GM12878 (cell line): ENCODE data around the gene CD151. TPM values are rescaled to one million over a fixed set of nuclear protein-coding genes. Genes with fewer than 3 reads are reported as not detected.

Source experiments
- ATAC-seq: fragments of 200-7000 bp; cut with Tn5 transposase; 3 replicates; pipeline ENCODE4 v1.9.1; 2020; ENCODE audit warnings: mild to moderate bottlenecking, moderate library complexity
- BruUV-seq: library from RNA; stranded (reverse); fragments of 400-500 nt; replicated peaks from 2 replicates; lab custom pipeline; 2021; lab: Mats Ljungman, UMichigan
- CTCF ChIA-PET: fragments of 300-600 bp; sonication (Branson Sonifier 250); formaldehyde crosslinking; extraction: SDS; loops from one replicate; lab custom pipeline; 2021; ENCODE audit warnings: inconsistent platforms; lab: Yijun Ruan, JAX
- POLR2A ChIA-PET: fragments of 350-600 bp; formaldehyde crosslinking; extraction: SDS; loops from one replicate; lab custom pipeline; 2021; ENCODE audit warnings: inconsistent platforms; lab: Charles Lee
- RAD21 ChIA-PET: fragments of 300-600 bp; sonication (Branson Sonifier 250); formaldehyde crosslinking; loops from one replicate; lab custom pipeline; 2023; ENCODE audit warnings: antibody characterized with exemption; ENCODE audit not compliant: unreplicated experiment; lab: Charles Lee
- SMC1A ChIA-PET: fragments of 300-600 bp; sonication (Branson Sonifier 250); formaldehyde crosslinking; loops from one replicate; lab custom pipeline; 2023; ENCODE audit not compliant: unreplicated experiment, uncharacterized antibody; lab: Charles Lee
- DNase-seq: peaks from one replicate; pipeline ENCODE4 v3.0.0-alpha.2; 2011; ENCODE audit warnings: low read depth, low spot score
- FAIRE-seq: peaks from 3 replicates; lab custom pipeline; 2011; peaks lifted over from hg19 to GRCh38; lab: Jason Lieb, UNC
- H2AFZ ChIP-seq: 2 replicates; pipeline ENCODE4 v1.6.0; 2011; ENCODE audit warnings: low read depth, low read length, control low read depth; ENCODE audit not compliant: control insufficient read depth
- H3K27ac ChIP-seq: 2 replicates; pipeline ENCODE4 v1.5.1; 2011; ENCODE audit warnings: control low read depth; ENCODE audit not compliant: control insufficient read depth, insufficient read depth
- H3K27me3 ChIP-seq, 2 experiments: replicated peaks in 1 of 2; 2 replicates each; pipeline versions ENCODE4 v1.6.0 to v1.6.1; 2011; ENCODE audit warnings: low read length in 1 of 2; ENCODE audit not compliant: control insufficient read depth in 2 of 2, insufficient read depth in 2 of 2
- H3K36me3 ChIP-seq, 2 experiments: 2 replicates each; pipeline ENCODE4 v1.5.1; 2011; ENCODE audit warnings: low read length in 1 of 2; ENCODE audit not compliant: control insufficient read depth in 2 of 2, insufficient read depth in 2 of 2
- H3K4me1 ChIP-seq: 2 replicates; pipeline ENCODE4 v1.6.1; 2011; ENCODE audit warnings: mild to moderate bottlenecking, low read length, moderate library complexity, mixed read lengths; ENCODE audit not compliant: control insufficient read depth, insufficient read depth
- H3K4me2 ChIP-seq: 2 replicates; pipeline ENCODE4 v1.6.0; 2011; ENCODE audit warnings: control low read depth; ENCODE audit not compliant: control insufficient read depth, insufficient read depth
- H3K4me3 ChIP-seq: fragments of 200-600 bp; sonication (generic); 2 replicates; pipeline ENCODE4 v1.5.1; 2016
- H3K79me2 ChIP-seq: 2 replicates; pipeline ENCODE4 v1.6.0; 2011; ENCODE audit warnings: low read length; ENCODE audit not compliant: control insufficient read depth, insufficient read depth
- H3K9ac ChIP-seq: 2 replicates; pipeline ENCODE4 v1.8.0; 2011; ENCODE audit warnings: low read length, control low read depth, mixed read lengths; ENCODE audit not compliant: control insufficient read depth, insufficient read depth
- H3K9me3 ChIP-seq: replicated peaks from 3 replicates; pipeline ENCODE4 v1.5.1; 2011; ENCODE audit warnings: mild to moderate bottlenecking, low read length; ENCODE audit not compliant: control insufficient read depth, insufficient read depth
- H4K20me1 ChIP-seq: 2 replicates; pipeline ENCODE4 v1.6.0; 2011; ENCODE audit not compliant: control insufficient read depth, insufficient read depth
- BACH1 ChIP-seq: fragments of 450-650 bp; IDR thresholded peaks from 2 replicates; pipeline ENCODE4 v1.6.1; 2017; ENCODE audit warnings: mild to moderate bottlenecking, borderline replicate concordance
- CEBPB ChIP-seq, 2 experiments: fragments of 150-350 bp in 1 of 2; IDR thresholded peaks; 2 replicates each; pipeline ENCODE4 v1.6.1; 2012 to 2014; ENCODE audit warnings: low read depth in 2 of 2, low read length in 2 of 2, borderline replicate concordance in 1 of 2, inconsistent platforms in 1 of 2
- KAT2A ChIP-seq: conservative IDR thresholded peaks from 2 replicates; pipeline ENCODE4 v1.6.1; 2011; ENCODE audit warnings: low read depth, low read length; ENCODE audit not compliant: control insufficient read depth
- WRNIP1 ChIP-seq: IDR thresholded peaks from 2 replicates; pipeline ENCODE4 v1.6.1; 2011; ENCODE audit warnings: low read depth, low read length, improper control_type of control experiment, borderline replicate concordance
- WGBS: methylation state at CpG from one replicate; pipeline ENCODE4 v1.1.6; 2016; ENCODE audit warnings: low lambda C conversion rate; ENCODE audit not compliant: insufficient replicate concordance, insufficient coverage; ENCODE audit errors: missing lambda C conversion rate; 5-methylcytosine and 5-hydroxymethylcytosine counted together
- in situ Hi-C: fragments of 300-500 bp; cut with MboI; formaldehyde crosslinking; loops from 9 replicates; pipeline ENCODE4 v1.14.3; 2018; ENCODE audit warnings: mixed read lengths
- intact Hi-C: fragments of 100-400 bp; cut with micrococcal nuclease; formaldehyde crosslinking; loops from one replicate; pipeline ENCODE4 v1.14.2; 2022; ENCODE audit not compliant: unreplicated experiment
- polyA plus RNA-seq, 11 experiments: library from polyadenylated mRNA; depleted of rRNA in 4 of 11; unstranded in 6 of 11; stranded (reverse) in 5 of 11; fragments of >200 nt; fragmentation: Nextera tagmentation in 4 of 11; fragmentation: Illumina TruSeq in 1 of 11; extraction: Ambion mirVana in 4 of 11; extraction: Trizol in 1 of 11; gene quantifications; 1 replicate in 1 of 11; 2 replicates in 10 of 11; pipeline versions ENCODE4 v1.2.1 to v1.2.3, GENCODE V29; 2011 to 2016; ENCODE audit warnings: inconsistent platforms in 2 of 11, missing spikeins in 2 of 11, low read depth in 1 of 11
- total RNA-seq, 4 experiments: library from RNA; depleted of rRNA in 3 of 4; stranded (reverse); fragments of >200 nt in 3 of 4; fragmentation: Illumina TruSeq in 1 of 4; extraction: Trizol in 1 of 4; gene quantifications; 2 replicates each; pipeline versions ENCODE4 v1.2.1 to v1.2.3, GENCODE V29; 2013 to 2021

CD151 gene
- total and polyA plus RNA-seq, 10 of the 15 experiments (the other 5 are each of a cell fraction or from before 2014, with no cell fraction given) = 0.52 to 41.7 (median 14.7) TPM

GRCh38 chr11:816433-816779, 16.3 kb upstream of the CD151 start (continued):
- TF ChIP-seq CEBPB (IDR thresholded peaks at IDR 0.05; ENCODE audit: borderline replicate concordance in 1 of 2, low read depth in 2 of 2, low read length in 2 of 2) (no peak), KAT2A (no peak)
- TF ChIP-seq, all 136 proteins: peak for 0

GRCh38 chr11:818396-819128, 14.2 kb upstream of the CD151 start, which contains the start of gene PNPLA2:
Gene PNPLA2 (plus strand): TSS chr11:818914. CDS start chr11:819719, 805 bp downstream.
- ATAC-seq = no peak

More at GRCh38 chr11:818396-819128, 14.2 kb upstream of the CD151 start, which contains the start of gene PNPLA2:
- H3K36me3 ChIP-seq = peaks cover under 1 to 6% of the 10 kb centered on the region in 2 experiments; a peak in 3 of 4 replicates
- BruUV-seq = no TSS peak
- H3K79me2 ChIP-seq = peaks cover 5% of the 10 kb centered on the region
- DNase-seq (no peak), FAIRE-seq (no peak)
- SMC1A ChIA-PET = interaction anchor here (0.8 to 1.7 kb wide), 2 partner anchors 8 to 10 kb away, joined by 4 to 5 read pairs; partner anchors contain the start of gene RPLP2
- H3K4me1 ChIP-seq = no peaks in the 10 kb centered on the region; the same call in 1 of the 2 replicates
- H3K27me3 ChIP-seq = no peaks in the 10 kb centered on the region
- POLR2A ChIA-PET = interaction anchor here (0.6 to 4.3 kb wide), 13 partner anchors 8 to 203 kb away, joined by 3 to 33 read pairs (median 7); partner anchors contain the start of genes CD151, CRACR2B, IRF7 and PIDD1
- H2AFZ ChIP-seq = peak within 1 kb of the TSS; percentile 72
- H4K20me1 ChIP-seq = peaks cover 4% of the 10 kb centered on the region
- CTCF ChIA-PET = interaction anchor here (1.2 to 1.3 kb wide), 2 partner anchors 8 to 24 kb away, joined by 4 read pairs; partner anchors contain the start of genes POLR2L and TSPAN4
- TF ChIP-seq WRNIP1 = no peak
- peak; percentile 33; the same call in 1 of the 2 replicates for TF ChIP-seq BACH1
- peak within 1 kb of the TSS; percentile 82 for H3K4me3 ChIP-seq
- H3K9ac ChIP-seq = peak within 1 kb of the TSS; percentile 82
- in situ Hi-C loops (loop anchor here (25.0 kb wide), 1 partner anchor 1569 kb away; the partner anchor contains the start of gene CD81), intact Hi-C loops (no loop called here)
- peak within 1 kb of the TSS; percentile 83 for H3K4me2 ChIP-seq
- H3K9me3 ChIP-seq = no peaks in the 10 kb centered on the region
- RAD21 ChIA-PET = interaction anchor here (0.8 to 1.9 kb wide), 5 partner anchors 9 to 77 kb away, joined by 3 to 13 read pairs (median 4); partner anchors contain the start of genes PIDD1 and RPLP2
- WGBS = 35% methylated on average over 20 of the region's 20 CpGs
- peak within 1 kb of the TSS; percentile 73 for H3K27ac ChIP-seq
